Peyer's patch (tissue), 4 donors: ENCODE measurements around the gene SLC9A1. TPM values are rescaled to one million over a fixed set of nuclear protein-coding genes. Genes with fewer than 3 reads are reported as not detected.

ENCODE experiments used
- DNase-seq, 3 donors: peaks; one replicate each; pipeline ENCODE4 v3.0.0-alpha.2; 2017 to 2019
- H3K27ac ChIP-seq, 4 donors: fragments of 200-600 bp; sonication (generic); one replicate each; pipeline ENCODE4 v1.5.1; 2016 to 2019
- H3K27me3 ChIP-seq, 2 donors: fragments of 200-600 bp; sonication (generic); one replicate each; pipeline ENCODE4 v1.5.1; 2019
- H3K36me3 ChIP-seq, 3 donors: fragments of 200-600 bp; sonication (generic); one replicate each; pipeline ENCODE4 v1.5.1; 2016 to 2019
- H3K4me1 ChIP-seq, 4 donors: fragments of 200-600 bp; sonication (generic); one replicate each; pipeline ENCODE4 v1.5.1; 2016 to 2019
- H3K4me3 ChIP-seq, 4 donors: fragments of 200-600 bp; sonication (generic); 1 replicate in 3 of 4; 2 replicates in 1 of 4; pipeline ENCODE4 v1.5.1; 2016 to 2019; ENCODE audit warnings: mild to moderate bottlenecking in 1 of 4
- H3K9me3 ChIP-seq, 4 donors: fragments of 200-600 bp; sonication (generic); one replicate each; pipeline ENCODE4 v1.5.1; 2016 to 2019; ENCODE audit warnings: mild to moderate bottlenecking in 1 of 4
- POLR2A ChIP-seq, 2 donors: fragments of 450-650 bp; IDR thresholded peaks; one replicate each; pipeline ENCODE4 v1.5.1; 2017; ENCODE audit warnings: antibody characterized with exemption in 2 of 2, mild to moderate bottlenecking in 2 of 2, moderate library complexity in 2 of 2
- total RNA-seq, 4 donors: library from RNA; depleted of rRNA; stranded (reverse); fragments of >200 nt; gene quantifications; one replicate each; pipeline ENCODE4 v1.1.0, GENCODE V29; 2016
- TF ChIP-seq, protein P1 (sequence below), 6 experiments: fragments of 450-650 bp in 4 of 6; fragments of 200-600 bp in 2 of 6; sonication (generic) in 1 of 6; IDR thresholded peaks; one replicate each; pipeline ENCODE4 v1.5.1; 2017 to 2019; ENCODE audit warnings: antibody characterized with exemption in 6 of 6, mild to moderate bottlenecking in 3 of 6, moderate library complexity in 1 of 6

The SLC9A1 gene
- total RNA-seq, 4 donors from 2014 or later: 5.8 to 68.3 (median 48.2) TPM

DNA sequence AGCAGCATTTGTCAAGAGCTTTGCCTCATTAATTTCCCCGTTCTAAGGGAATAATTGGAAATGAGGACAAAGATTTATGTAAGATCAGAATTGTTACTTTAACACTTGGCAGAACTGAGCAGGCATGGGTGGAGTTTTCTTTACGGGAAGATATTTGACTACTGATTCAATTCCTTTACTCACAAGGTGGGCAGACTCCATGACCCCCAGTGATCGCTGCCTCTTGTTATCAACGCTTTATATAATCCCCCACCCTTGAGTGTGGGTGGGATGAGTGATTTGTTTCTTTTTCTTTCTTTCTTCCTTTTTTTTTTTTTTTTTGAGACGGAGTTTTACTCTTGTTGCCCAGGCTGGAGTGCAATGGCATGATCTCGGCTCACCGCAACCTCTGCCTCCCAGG is 77.0 kb downstream of the SLC9A1 start:
- Histone ChIP-seq H3K4me1 (no peaks in the 10 kb centered on the region), H3K27ac (no peak overlapping the region), H3K9me3 (no peaks in the 10 kb centered on the region), H3K4me3 (no peak overlapping the region), H3K36me3 (no peaks in the 10 kb centered on the region), H3K27me3 (no peaks in the 10 kb centered on the region)
- DNase-seq: no peak
- TF ChIP-seq POLR2A (IDR thresholded peaks at IDR 0.05): no peak
- TF ChIP-seq, protein P1, sequence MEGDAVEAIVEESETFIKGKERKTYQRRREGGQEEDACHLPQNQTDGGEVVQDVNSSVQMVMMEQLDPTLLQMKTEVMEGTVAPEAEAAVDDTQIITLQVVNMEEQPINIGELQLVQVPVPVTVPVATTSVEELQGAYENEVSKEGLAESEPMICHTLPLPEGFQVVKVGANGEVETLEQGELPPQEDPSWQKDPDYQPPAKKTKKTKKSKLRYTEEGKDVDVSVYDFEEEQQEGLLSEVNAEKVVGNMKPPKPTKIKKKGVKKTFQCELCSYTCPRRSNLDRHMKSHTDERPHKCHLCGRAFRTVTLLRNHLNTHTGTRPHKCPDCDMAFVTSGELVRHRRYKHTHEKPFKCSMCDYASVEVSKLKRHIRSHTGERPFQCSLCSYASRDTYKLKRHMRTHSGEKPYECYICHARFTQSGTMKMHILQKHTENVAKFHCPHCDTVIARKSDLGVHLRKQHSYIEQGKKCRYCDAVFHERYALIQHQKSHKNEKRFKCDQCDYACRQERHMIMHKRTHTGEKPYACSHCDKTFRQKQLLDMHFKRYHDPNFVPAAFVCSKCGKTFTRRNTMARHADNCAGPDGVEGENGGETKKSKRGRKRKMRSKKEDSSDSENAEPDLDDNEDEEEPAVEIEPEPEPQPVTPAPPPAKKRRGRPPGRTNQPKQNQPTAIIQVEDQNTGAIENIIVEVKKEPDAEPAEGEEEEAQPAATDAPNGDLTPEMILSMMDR (IDR thresholded peaks at IDR 0.05): no peak

DNA sequence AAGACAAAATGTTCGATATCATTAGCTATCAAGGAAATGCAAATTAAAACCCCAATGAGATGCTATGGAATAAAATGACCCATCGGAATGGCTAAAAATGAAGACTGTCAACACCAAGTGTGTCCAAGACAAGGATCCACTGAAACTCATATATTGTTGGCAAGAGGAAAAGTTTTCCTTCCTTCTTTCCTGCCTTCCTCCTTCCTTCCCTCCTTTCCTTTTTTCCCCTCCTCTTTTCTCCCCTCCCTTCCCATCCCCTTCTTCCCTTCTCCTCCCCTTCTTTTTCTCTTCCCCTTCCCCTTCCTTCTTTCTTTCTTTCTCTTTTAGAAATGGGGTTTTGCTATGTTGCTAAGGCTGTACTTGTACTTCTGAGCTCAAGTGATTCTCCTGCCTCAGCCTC is 78.1 kb downstream of the SLC9A1 start:
- no peaks in the 10 kb centered on the region for H3K36me3 ChIP-seq
- no peak overlapping the region for H3K27ac ChIP-seq
- TF ChIP-seq, protein P1 (IDR thresholded peaks at IDR 0.05): no peak
- no peak for TF ChIP-seq POLR2A (IDR thresholded peaks at IDR 0.05)
- H3K27me3 ChIP-seq: no peaks in the 10 kb centered on the region
- H3K9me3 ChIP-seq: no peaks in the 10 kb centered on the region
- no peak overlapping the region for H3K4me3 ChIP-seq
- DNase-seq: no peak
- H3K4me1 ChIP-seq: no peaks in the 10 kb centered on the region

GRCh38 chr1:27074175-27074780 is 80.6 kb downstream of the SLC9A1 start:
- Histone ChIP-seq H3K27me3 (no peaks in the 10 kb centered on the region), H3K27ac (no peak overlapping the region), H3K9me3 (no peaks in the 10 kb centered on the region), H3K4me3 (no peak overlapping the region), H3K4me1 (no peaks in the 10 kb centered on the region), H3K36me3 (no peaks in the 10 kb centered on the region)
- no peak for TF ChIP-seq POLR2A (IDR thresholded peaks at IDR 0.05)
- TF ChIP-seq, protein P1 (IDR thresholded peaks at IDR 0.05): no peak
- DNase-seq: no peak

DNA sequence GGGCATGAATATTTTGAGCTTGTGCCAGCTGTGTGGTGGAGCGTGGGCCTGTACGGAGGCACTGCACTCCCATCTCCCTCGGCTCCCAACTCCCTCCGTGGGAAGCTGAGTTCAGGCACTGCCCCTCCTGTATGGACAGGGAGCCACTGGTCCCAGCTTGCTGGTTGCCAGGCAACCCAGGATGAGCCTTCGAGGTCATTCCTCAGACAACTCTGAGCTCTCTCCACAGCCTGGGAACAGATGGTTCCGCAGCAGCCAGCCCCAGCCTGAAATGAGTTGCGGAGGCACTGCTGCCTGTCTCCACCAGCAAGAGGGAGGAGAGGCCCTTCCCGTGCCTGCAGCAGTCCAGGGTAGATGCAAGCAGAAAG is 83.9 kb downstream of the SLC9A1 start:
- TF ChIP-seq, protein P1 (IDR thresholded peaks at IDR 0.05): no peak
- TF ChIP-seq POLR2A (IDR thresholded peaks at IDR 0.05): no peak
- no peak for DNase-seq
- Histone ChIP-seq H3K27me3 (no peaks in the 10 kb centered on the region), H3K4me3 (no peak overlapping the region), H3K4me1 (no peaks in the 10 kb centered on the region), H3K9me3 (no peaks in the 10 kb centered on the region), H3K27ac (no peak overlapping the region), H3K36me3 (no peaks in the 10 kb centered on the region)

- DNase-seq: no peak
- no peaks in the 10 kb centered on the region for H3K27me3 ChIP-seq
- H3K9me3 ChIP-seq: no peaks in the 10 kb centered on the region
- H3K36me3 ChIP-seq: no peaks in the 10 kb centered on the region
- H3K4me3 ChIP-seq: no peak overlapping the region
- H3K4me1 ChIP-seq: no peaks in the 10 kb centered on the region
- no peak for TF ChIP-seq POLR2A (IDR thresholded peaks at IDR 0.05)
- TF ChIP-seq, protein P1 (IDR thresholded peaks at IDR 0.05): no peak
- no peak overlapping the region for H3K27ac ChIP-seq
These were observed 84.4 kb downstream of the SLC9A1 start for GRCh38 chr1:27070390-27071048.
